ENCODE data around the gene CTPS2.

Gene CTPS2

GRCh38 chrX:16544969-16545368 is 167.5 kb downstream of the CTPS2 start:
- DNase-seq: no peak
